Testis (tissue), 2 donors: Measurements from ENCODE around the gene LRRC42.
A peak's percentile ranks its signal among the peaks of the same experiment; 100 is the strongest.

Experiments
- CTCF ChIP-seq, 3 experiments: fragments of 450-650 bp in 2 of 3; fragments of 200-600 bp in 1 of 3; sonication (generic) in 1 of 3; IDR thresholded peaks; one replicate each; pipeline ENCODE4 v1.5.1; 2016 to 2019; ENCODE audit warnings: antibody characterized with exemption in 3 of 3, mild to moderate bottlenecking in 2 of 3, moderate library complexity in 1 of 3
- POLR2A ChIP-seq: fragments of 450-650 bp; IDR thresholded peaks from one replicate; pipeline ENCODE4 v1.6.1; 2017; ENCODE audit warnings: antibody characterized with exemption, mild to moderate bottlenecking, moderate library complexity

DNA sequence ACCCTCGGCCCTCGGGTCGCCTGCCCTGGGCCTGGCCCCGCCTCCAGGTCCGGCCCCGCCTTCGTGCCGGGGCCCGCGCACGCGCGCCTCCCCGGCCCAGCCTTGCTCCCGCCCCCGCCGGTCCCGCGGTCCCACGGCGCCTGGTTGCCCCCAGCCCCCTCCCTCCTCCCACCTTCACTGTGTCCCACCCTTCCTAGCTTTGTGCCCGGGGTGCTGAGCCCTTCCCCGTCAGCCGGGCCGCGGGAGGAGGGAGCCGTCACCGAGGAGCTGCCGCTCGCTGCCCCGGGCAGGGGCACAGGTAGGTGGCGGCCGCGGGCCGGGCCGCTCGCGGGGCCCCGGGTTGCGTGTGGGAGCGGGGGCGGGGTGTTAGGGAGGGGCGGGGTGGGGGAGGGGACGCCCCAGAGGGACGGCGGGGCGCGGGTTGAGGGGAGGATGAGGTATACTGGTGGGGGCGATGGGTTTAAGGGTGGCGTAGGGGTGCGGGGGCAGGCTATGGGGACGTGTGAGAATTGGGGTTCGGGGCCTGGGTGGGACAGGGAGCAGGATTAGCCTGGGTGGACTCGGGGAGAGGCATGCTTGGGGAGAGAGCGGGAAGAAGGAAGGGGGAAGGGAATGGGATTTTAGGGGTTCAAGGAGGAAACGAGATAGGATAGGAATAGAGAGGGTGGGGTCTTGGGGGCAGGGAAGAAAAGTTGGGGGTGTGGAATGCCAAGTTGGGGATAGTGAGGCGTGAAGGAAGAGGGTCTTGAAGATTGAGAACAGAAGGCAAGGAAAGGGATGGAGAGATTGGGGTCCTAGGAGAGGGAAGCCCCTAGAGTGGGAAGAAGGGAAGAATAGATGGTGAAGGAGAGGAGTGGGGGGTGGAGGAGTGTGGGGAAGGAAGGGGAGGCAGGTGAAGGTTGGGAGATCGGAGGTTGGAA lies at the start of gene LRRC42:
- TF ChIP-seq CTCF (IDR thresholded peaks at IDR 0.05): peak in 1 of 3 experiments; percentile 13
- no peak for TF ChIP-seq POLR2A
